GM19438 (cell line): Measurements from ENCODE around the gene OR2A14.
"Not testable (repeated sequence)": the region's sequence is repeated elsewhere in the genome, so short reads cannot be mapped to it uniquely, and the experiment has no call there.

ENCODE experiments used
- ATAC-seq: cut with Tn5 transposase; IDR thresholded peaks from one replicate; pipeline ENCODE4 v1.9.1; 2021; ENCODE audit warnings: low read depth; ENCODE audit not compliant: unreplicated experiment

OR2A14 gene

DNA sequence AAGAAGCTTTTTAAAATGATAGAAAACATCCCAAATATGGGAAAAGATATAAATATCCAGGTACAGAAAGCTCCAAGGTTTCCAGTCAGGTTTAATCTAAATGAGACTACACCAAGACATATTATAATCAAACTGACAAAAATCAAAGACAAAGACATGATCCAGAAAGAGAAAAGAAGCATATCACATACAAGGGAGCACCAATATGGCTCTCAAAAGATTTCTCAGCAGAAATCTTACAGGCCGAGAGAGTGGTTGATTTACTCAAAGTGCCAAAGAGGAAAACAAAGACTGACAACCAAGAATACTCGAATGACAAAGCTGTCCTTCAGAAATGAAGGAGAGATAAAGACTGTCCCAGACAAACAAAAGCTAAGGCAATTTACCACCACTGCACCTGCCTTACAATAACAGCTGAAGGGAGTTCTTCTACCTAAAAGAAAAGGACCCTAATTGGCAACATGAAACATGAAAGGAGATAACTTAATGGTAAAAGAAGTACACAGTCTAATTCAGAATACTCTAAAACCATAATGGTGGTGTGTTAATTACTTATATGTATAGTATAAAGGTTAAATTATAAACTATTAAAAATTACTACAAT lies 25.4 kb downstream of the OR2A14 start:
- ATAC-seq = no peak

GRCh38 chr7:144158861-144159260 lies 35.9 kb downstream of the OR2A14 start:
- no peak for ATAC-seq

DNA sequence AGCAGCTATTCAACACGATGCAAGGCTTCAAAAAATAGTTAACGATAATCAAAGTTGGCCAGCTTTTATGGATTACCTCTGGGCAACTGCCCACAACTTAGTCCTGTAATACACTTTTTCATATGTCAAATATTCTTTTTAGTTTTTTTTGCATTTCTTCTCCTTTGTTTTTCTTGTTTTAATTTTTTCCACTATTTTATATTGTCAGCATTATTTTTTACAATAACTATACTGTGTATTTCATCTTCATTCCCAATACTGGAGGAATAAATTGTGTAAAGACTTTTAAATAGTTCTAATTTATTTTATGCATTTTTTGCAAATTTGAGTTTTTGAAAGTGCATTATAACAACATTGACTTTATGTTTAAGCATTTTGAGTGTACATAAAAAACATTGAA lies 41.8 kb downstream of the OR2A14 start:
- no peak for ATAC-seq

DNA sequence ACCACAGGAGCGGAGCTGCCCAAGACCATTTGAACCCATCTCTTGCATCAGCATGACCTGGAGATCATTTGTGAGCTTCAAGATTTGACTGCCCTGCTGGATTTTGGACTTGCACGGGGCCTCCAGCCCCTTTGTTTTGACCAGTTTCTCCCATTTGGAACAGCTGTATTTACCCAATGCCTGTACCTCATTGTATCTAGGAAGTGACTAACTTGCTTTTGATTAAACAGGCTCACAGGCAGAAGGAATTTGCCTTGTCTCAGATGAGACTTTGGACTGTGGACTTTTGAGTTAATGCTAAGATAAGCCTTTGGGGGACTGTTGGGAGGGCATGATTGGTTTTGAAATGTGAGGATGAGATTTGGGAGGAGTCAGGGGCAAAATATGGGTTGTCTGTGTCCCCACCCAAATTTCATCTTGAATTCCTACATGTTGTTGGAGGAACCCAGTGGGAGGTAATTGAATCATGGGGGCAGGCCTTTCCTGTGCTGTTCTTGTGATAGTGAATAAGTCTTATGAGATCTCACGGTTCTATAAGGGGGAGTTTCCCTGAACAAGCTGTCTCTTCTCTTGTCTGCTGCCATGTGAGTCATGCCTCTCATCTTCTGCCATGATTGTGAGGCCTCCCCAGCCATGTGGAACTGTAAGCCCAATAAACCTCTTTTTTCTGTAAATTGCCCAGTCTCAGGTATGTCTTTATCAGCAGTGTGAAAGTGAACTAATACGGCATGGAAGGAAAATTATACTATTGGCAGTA lies 48.8 kb downstream of the OR2A14 start:
- not testable (repeated sequence) for ATAC-seq

DNA sequence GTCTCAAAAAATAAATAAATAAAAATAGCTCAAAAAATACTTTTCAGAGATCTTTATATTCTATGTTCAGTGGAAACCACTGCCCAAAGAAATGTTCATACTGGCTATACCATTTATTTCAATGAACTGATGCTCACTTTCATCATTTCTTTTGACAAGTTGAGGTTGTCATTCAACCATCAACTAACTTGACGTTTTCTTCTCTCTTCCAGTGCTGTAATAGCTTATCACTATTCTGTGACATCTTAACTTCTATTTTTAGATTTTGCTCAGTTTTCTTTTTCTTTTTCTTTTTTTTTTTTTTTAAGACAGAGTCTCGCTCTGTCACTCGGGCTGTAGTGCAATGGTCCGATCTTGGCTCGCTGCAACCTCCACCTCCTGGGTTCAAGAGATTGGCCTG lies 51.6 kb downstream of the OR2A14 start:
- no peak for ATAC-seq

- peak; percentile 86 for ATAC-seq
Measured at GRCh38 chr7:144178380-144179164, 55.6 kb downstream of the OR2A14 start.

- ATAC-seq = not testable (repeated sequence)
Measured at GRCh38 chr7:144179165-144179479, 56.1 kb downstream of the OR2A14 start.
